ENCODE results near the gene TAPT1. TPM values are rescaled to one million over a fixed set of nuclear protein-coding genes. Genes with fewer than 3 reads are reported as not detected.

The TAPT1 gene
- polyA plus RNA-seq, 1 of the 3 experiments (the other 2 are of a cell fraction): 6.2 TPM

GRCh38 chr4:16256343-16256742 is 30.1 kb upstream of the TAPT1 start:
- TF ChIP-seq FOSL2 (IDR thresholded peaks at IDR 0.05; ENCODE audit: borderline replicate concordance, low read depth): no peak
- TF ChIP-seq RXRA (IDR thresholded peaks at IDR 0.05; ENCODE audit: borderline replicate concordance, low read depth): no peak
- TF ChIP-seq, protein P1, sequence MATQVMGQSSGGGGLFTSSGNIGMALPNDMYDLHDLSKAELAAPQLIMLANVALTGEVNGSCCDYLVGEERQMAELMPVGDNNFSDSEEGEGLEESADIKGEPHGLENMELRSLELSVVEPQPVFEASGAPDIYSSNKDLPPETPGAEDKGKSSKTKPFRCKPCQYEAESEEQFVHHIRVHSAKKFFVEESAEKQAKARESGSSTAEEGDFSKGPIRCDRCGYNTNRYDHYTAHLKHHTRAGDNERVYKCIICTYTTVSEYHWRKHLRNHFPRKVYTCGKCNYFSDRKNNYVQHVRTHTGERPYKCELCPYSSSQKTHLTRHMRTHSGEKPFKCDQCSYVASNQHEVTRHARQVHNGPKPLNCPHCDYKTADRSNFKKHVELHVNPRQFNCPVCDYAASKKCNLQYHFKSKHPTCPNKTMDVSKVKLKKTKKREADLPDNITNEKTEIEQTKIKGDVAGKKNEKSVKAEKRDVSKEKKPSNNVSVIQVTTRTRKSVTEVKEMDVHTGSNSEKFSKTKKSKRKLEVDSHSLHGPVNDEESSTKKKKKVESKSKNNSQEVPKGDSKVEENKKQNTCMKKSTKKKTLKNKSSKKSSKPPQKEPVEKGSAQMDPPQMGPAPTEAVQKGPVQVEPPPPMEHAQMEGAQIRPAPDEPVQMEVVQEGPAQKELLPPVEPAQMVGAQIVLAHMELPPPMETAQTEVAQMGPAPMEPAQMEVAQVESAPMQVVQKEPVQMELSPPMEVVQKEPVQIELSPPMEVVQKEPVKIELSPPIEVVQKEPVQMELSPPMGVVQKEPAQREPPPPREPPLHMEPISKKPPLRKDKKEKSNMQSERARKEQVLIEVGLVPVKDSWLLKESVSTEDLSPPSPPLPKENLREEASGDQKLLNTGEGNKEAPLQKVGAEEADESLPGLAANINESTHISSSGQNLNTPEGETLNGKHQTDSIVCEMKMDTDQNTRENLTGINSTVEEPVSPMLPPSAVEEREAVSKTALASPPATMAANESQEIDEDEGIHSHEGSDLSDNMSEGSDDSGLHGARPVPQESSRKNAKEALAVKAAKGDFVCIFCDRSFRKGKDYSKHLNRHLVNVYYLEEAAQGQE (IDR thresholded peaks at IDR 0.05; ENCODE audit: low read depth, low read length): no peak
- TF ChIP-seq TCF12 (IDR thresholded peaks at IDR 0.05): no peak
- TF ChIP-seq MXI1 (IDR thresholded peaks at IDR 0.05; ENCODE audit: low read depth, low read length): no peak
- no peak for TF ChIP-seq GABPA (IDR thresholded peaks at IDR 0.05; ENCODE audit: low read depth)
- TF ChIP-seq FOXJ3 (CRISPR knock-in tag; IDR thresholded peaks at IDR 0.05): no peak
- TF ChIP-seq EZH2phosphoT487 (IDR thresholded peaks at IDR 0.05; ENCODE audit: borderline replicate concordance, low read depth): no peak
- no peak for TF ChIP-seq MEF2A (IDR thresholded peaks at IDR 0.05; ENCODE audit: borderline replicate concordance, low read depth)
- TF ChIP-seq, protein P2, sequence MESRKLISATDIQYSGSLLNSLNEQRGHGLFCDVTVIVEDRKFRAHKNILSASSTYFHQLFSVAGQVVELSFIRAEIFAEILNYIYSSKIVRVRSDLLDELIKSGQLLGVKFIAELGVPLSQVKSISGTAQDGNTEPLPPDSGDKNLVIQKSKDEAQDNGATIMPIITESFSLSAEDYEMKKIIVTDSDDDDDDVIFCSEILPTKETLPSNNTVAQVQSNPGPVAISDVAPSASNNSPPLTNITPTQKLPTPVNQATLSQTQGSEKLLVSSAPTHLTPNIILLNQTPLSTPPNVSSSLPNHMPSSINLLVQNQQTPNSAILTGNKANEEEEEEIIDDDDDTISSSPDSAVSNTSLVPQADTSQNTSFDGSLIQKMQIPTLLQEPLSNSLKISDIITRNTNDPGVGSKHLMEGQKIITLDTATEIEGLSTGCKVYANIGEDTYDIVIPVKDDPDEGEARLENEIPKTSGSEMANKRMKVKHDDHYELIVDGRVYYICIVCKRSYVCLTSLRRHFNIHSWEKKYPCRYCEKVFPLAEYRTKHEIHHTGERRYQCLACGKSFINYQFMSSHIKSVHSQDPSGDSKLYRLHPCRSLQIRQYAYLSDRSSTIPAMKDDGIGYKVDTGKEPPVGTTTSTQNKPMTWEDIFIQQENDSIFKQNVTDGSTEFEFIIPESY (IDR thresholded peaks at IDR 0.05; ENCODE audit: borderline replicate concordance, low read depth): no peak
- TF ChIP-seq TAF1 (IDR thresholded peaks at IDR 0.05; ENCODE audit: borderline replicate concordance, low read depth, low read length): no peak
- TF ChIP-seq FOXM1 (IDR thresholded peaks at IDR 0.05; ENCODE audit: low read depth): no peak
- no peak for TF ChIP-seq RAD21 (IDR thresholded peaks at IDR 0.05; ENCODE audit: low read length)
- TF ChIP-seq POLR2AphosphoS5 (IDR thresholded peaks at IDR 0.05; ENCODE audit: low read depth, low read length): no peak
- TF ChIP-seq NFIC (IDR thresholded peaks at IDR 0.05; ENCODE audit: borderline replicate concordance): no peak
- TF ChIP-seq USF1 (IDR thresholded peaks at IDR 0.05; ENCODE audit: borderline replicate concordance, low read depth): no peak
- TF ChIP-seq YY1 (IDR thresholded peaks at IDR 0.05; ENCODE audit: low read depth): no peak
- TF ChIP-seq RFX5 (IDR thresholded peaks at IDR 0.05; ENCODE audit: low read length): no peak
- TF ChIP-seq, protein P3, sequence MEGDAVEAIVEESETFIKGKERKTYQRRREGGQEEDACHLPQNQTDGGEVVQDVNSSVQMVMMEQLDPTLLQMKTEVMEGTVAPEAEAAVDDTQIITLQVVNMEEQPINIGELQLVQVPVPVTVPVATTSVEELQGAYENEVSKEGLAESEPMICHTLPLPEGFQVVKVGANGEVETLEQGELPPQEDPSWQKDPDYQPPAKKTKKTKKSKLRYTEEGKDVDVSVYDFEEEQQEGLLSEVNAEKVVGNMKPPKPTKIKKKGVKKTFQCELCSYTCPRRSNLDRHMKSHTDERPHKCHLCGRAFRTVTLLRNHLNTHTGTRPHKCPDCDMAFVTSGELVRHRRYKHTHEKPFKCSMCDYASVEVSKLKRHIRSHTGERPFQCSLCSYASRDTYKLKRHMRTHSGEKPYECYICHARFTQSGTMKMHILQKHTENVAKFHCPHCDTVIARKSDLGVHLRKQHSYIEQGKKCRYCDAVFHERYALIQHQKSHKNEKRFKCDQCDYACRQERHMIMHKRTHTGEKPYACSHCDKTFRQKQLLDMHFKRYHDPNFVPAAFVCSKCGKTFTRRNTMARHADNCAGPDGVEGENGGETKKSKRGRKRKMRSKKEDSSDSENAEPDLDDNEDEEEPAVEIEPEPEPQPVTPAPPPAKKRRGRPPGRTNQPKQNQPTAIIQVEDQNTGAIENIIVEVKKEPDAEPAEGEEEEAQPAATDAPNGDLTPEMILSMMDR (IDR thresholded peaks at IDR 0.05): no peak
- Histone ChIP-seq H3K9me3 (no peaks in the 10 kb centered on the region), H3K79me2 (ENCODE audit: insufficient read depth) (no peaks in the 10 kb centered on the region), H2AFZ (ENCODE audit: low read depth) (no peak overlapping the region), H3K9me2 (no peaks in the 10 kb centered on the region), H3K27ac (ENCODE audit: low read depth in 2 of 2, low read length in 1 of 2) (no peak overlapping the region), H3K4me2 (no peak overlapping the region), H3K27me3 (ENCODE audit: insufficient read depth) (no peaks in the 10 kb centered on the region), H3F3A (replicated peaks; ENCODE audit: insufficient read depth) (no peaks in the 10 kb centered on the region), H4K20me1 (ENCODE audit: insufficient read depth) (no peaks in the 10 kb centered on the region), H3K9ac (no peak overlapping the region), H3K4me3 (ENCODE audit: low read depth in 2 of 2, low read length in 1 of 2) (no peak overlapping the region), H3K36me3 (replicated peaks in 1 of 2; ENCODE audit: control insufficient read depth in 1 of 2, insufficient read depth in 2 of 2, low read length in 1 of 2) (no peaks in the 10 kb centered on the region), H3K4me1 (ENCODE audit: control insufficient read depth in 1 of 2, insufficient read depth in 2 of 2, low read depth in 1 of 2, low read length in 1 of 2) (peaks cover 0 to 14% of the 10 kb centered on the region in 2 experiments; a peak in 1 of 4 replicates)
- CTCF ChIA-PET: no interaction called here
- no peak for DNase-seq
- 94% methylated on average over 28 of the region's 28 CpGs for WGBS (ENCODE audit: low lambda C conversion rate)
- POLR2A ChIA-PET: no interaction called here
